HG03159 (cell line): ENCODE data around the gene ADGRE2.
"Not testable (repeated sequence)": the region's sequence is repeated elsewhere in the genome, so short reads cannot be mapped to it uniquely, and the experiment has no call there.

Source experiments
- ATAC-seq: cut with Tn5 transposase; IDR thresholded peaks from one replicate; pipeline ENCODE4 v1.9.1; 2021; ENCODE audit warnings: mild to moderate bottlenecking, moderate library complexity; ENCODE audit not compliant: unreplicated experiment

ADGRE2 gene

GRCh38 chr19:14780622-14781225, 2.4 kb upstream of the ADGRE2 start:
- not testable (repeated sequence) for ATAC-seq

- no peak for ATAC-seq
These were observed 791 bp upstream of the ADGRE2 start for GRCh38 chr19:14779151-14779550.

- ATAC-seq = not testable (repeated sequence)
These were observed 715 bp downstream of the ADGRE2 start for GRCh38 chr19:14777645-14778044.

GRCh38 chr19:14775869-14776586, 2.3 kb downstream of the ADGRE2 start:
- no peak for ATAC-seq

- not testable (repeated sequence) for ATAC-seq
These were observed 3.0 kb downstream of the ADGRE2 start for GRCh38 chr19:14775326-14775725.

GRCh38 chr19:14774373-14774772, 4.0 kb downstream of the ADGRE2 start:
- ATAC-seq = no peak

- not testable (repeated sequence) for ATAC-seq
These were observed 4.6 kb downstream of the ADGRE2 start for GRCh38 chr19:14773722-14774121.

- no peak for ATAC-seq
These were observed 5.4 kb downstream of the ADGRE2 start for GRCh38 chr19:14772995-14773394.

GRCh38 chr19:14772467-14772866, 5.9 kb downstream of the ADGRE2 start:
- ATAC-seq = no peak

- ATAC-seq = no peak
These were observed 7.2 kb downstream of the ADGRE2 start for GRCh38 chr19:14770944-14771839.

- no peak for ATAC-seq
These were observed 8.2 kb downstream of the ADGRE2 start for GRCh38 chr19:14770136-14770535.

GRCh38 chr19:14769201-14769600, 9.2 kb downstream of the ADGRE2 start:
- ATAC-seq = no peak

GRCh38 chr19:14768001-14768400, 10.4 kb downstream of the ADGRE2 start:
- ATAC-seq = no peak

GRCh38 chr19:14767466-14767971, 10.8 kb downstream of the ADGRE2 start:
- no peak for ATAC-seq

GRCh38 chr19:14765841-14766240, 12.5 kb downstream of the ADGRE2 start:
- ATAC-seq = not testable (repeated sequence)

GRCh38 chr19:14765403-14765802, 13.0 kb downstream of the ADGRE2 start:
- not testable (repeated sequence) for ATAC-seq

- no peak for ATAC-seq
These were observed 14.0 kb downstream of the ADGRE2 start for GRCh38 chr19:14764401-14764800.

GRCh38 chr19:14763497-14764145, 14.7 kb downstream of the ADGRE2 start:
- ATAC-seq = no peak

- ATAC-seq = no peak
These were observed 16.2 kb downstream of the ADGRE2 start for GRCh38 chr19:14762111-14762510.

GRCh38 chr19:14761607-14762006, 16.8 kb downstream of the ADGRE2 start:
- ATAC-seq = no peak

- no peak for ATAC-seq
These were observed 19.5 kb downstream of the ADGRE2 start for GRCh38 chr19:14758816-14759215.
